ENCODE data around the gene DHX16.
A peak's percentile ranks its signal among the peaks of the same experiment; 100 is the strongest.

The DHX16 gene

GRCh38 chr6:30682143-30683117 lies 9.6 kb upstream of the DHX16 start:
- Histone ChIP-seq H3K36me3 (ENCODE audit: insufficient read depth, low read length) (peaks cover 62% of the 10 kb centered on the region), H4K20me1 (ENCODE audit: insufficient read depth, low read length) (peaks cover 44% of the 10 kb centered on the region), H3K9ac (ENCODE audit: low read depth, low read length) (peak overlapping the region; percentile 88), H3K4me2 (ENCODE audit: insufficient read depth, low read length) (peak overlapping the region; percentile 95), H3K4me3 (ENCODE audit: low read depth in 1 of 2, low read length in 2 of 2) (peak overlapping the region; percentile 65 to 68), H2AFZ (ENCODE audit: low read depth, low read length) (peak overlapping the region; percentile 62; the same call in 1 of the 2 replicates), H3K27ac (ENCODE audit: low read length) (peak overlapping the region; percentile 94), H3K79me2 (ENCODE audit: insufficient read depth, low read length) (peaks cover 92% of the 10 kb centered on the region), H3K9me3 (ENCODE audit: insufficient read depth, low read length, severe bottlenecking) (no peaks in the 10 kb centered on the region), H3K27me3 (ENCODE audit: insufficient read depth, low read length, poor library complexity) (no peaks in the 10 kb centered on the region), H3K4me1 (ENCODE audit: insufficient read depth, low read length) (peaks cover 69% of the 10 kb centered on the region)
- ATAC-seq (ENCODE audit: insufficient read depth, low read depth) (peak; percentile 70), DNase-seq (peak; percentile 96)
- TF ChIP-seq CTCF (IDR thresholded peaks at IDR 0.05; ENCODE audit: borderline replicate concordance, extremely low read depth, low read length, poor library complexity, severe bottlenecking) (no peak), EZH2 (IDR thresholded peaks at IDR 0.05; ENCODE audit: borderline replicate concordance, low read depth, low read length, severe bottlenecking) (no peak)

GRCh38 chr6:30681766-30682142 lies 8.9 kb upstream of the DHX16 start:
- Histone ChIP-seq H3K9ac (ENCODE audit: low read depth, low read length) (peak overlapping the region; percentile 88), H3K9me3 (ENCODE audit: insufficient read depth, low read length, severe bottlenecking) (no peaks in the 10 kb centered on the region), H3K36me3 (ENCODE audit: insufficient read depth, low read length) (peaks cover 68% of the 10 kb centered on the region), H3K4me2 (ENCODE audit: insufficient read depth, low read length) (peak overlapping the region; percentile 95), H3K27me3 (ENCODE audit: insufficient read depth, low read length, poor library complexity) (no peaks in the 10 kb centered on the region), H2AFZ (ENCODE audit: low read depth, low read length) (no peak overlapping the region), H3K79me2 (ENCODE audit: insufficient read depth, low read length) (peaks cover 86% of the 10 kb centered on the region), H4K20me1 (ENCODE audit: insufficient read depth, low read length) (peaks cover 44% of the 10 kb centered on the region), H3K4me3 (ENCODE audit: low read depth in 1 of 2, low read length in 2 of 2) (peak overlapping the region; percentile 21 to 68; a peak in 3 of 4 replicates), H3K27ac (ENCODE audit: low read length) (peak overlapping the region; percentile 94), H3K4me1 (ENCODE audit: insufficient read depth, low read length) (peaks cover 63% of the 10 kb centered on the region)
- no peak for DNase-seq
- no peak for ATAC-seq (ENCODE audit: insufficient read depth, low read depth)
- no peak for TF ChIP-seq CTCF (IDR thresholded peaks at IDR 0.05; ENCODE audit: borderline replicate concordance, extremely low read depth, low read length, poor library complexity, severe bottlenecking)
- no peak for TF ChIP-seq EZH2 (IDR thresholded peaks at IDR 0.05; ENCODE audit: borderline replicate concordance, low read depth, low read length, severe bottlenecking)

- Histone ChIP-seq H3K9ac (ENCODE audit: low read depth, low read length) (peak overlapping the region; percentile 88), H3K9me3 (ENCODE audit: insufficient read depth, low read length, severe bottlenecking) (no peaks in the 10 kb centered on the region), H3K27ac (ENCODE audit: low read length) (peak overlapping the region; percentile 70), H3K79me2 (ENCODE audit: insufficient read depth, low read length) (peaks cover 68% of the 10 kb centered on the region), H3K36me3 (ENCODE audit: insufficient read depth, low read length) (peaks cover 70% of the 10 kb centered on the region), H3K4me2 (ENCODE audit: insufficient read depth, low read length) (peak overlapping the region; percentile 95), H4K20me1 (ENCODE audit: insufficient read depth, low read length) (peaks cover 36% of the 10 kb centered on the region), H2AFZ (ENCODE audit: low read depth, low read length) (no peak overlapping the region), H3K4me3 (ENCODE audit: low read depth in 1 of 2, low read length in 2 of 2) (peak overlapping the region in 1 of 2 experiments; percentile 49; a peak in 2 of 4 replicates), H3K4me1 (ENCODE audit: insufficient read depth, low read length) (peaks cover 53% of the 10 kb centered on the region), H3K27me3 (ENCODE audit: insufficient read depth, low read length, poor library complexity) (no peaks in the 10 kb centered on the region)
- no peak for TF ChIP-seq CTCF (IDR thresholded peaks at IDR 0.05; ENCODE audit: borderline replicate concordance, extremely low read depth, low read length, poor library complexity, severe bottlenecking)
- TF ChIP-seq EZH2 (IDR thresholded peaks at IDR 0.05; ENCODE audit: borderline replicate concordance, low read depth, low read length, severe bottlenecking): no peak
- ATAC-seq (ENCODE audit: insufficient read depth, low read depth) (no peak), DNase-seq (no peak)
These were observed 7.1 kb upstream of the DHX16 start for GRCh38 chr6:30679765-30680535.

All from DND-41 (cell line).